SKM-1 (cell line): ENCODE data around the gene BTNL9.
"Not testable (repeated sequence)": the region's sequence is repeated elsewhere in the genome, so short reads cannot be mapped to it uniquely, and the experiment has no call there.

Source experiments
- DNase-seq: peaks from one replicate; lab custom pipeline; 2025; ENCODE audit not compliant: unreplicated experiment; lab: John Stamatoyannopoulos, UW

Gene BTNL9

DNA sequence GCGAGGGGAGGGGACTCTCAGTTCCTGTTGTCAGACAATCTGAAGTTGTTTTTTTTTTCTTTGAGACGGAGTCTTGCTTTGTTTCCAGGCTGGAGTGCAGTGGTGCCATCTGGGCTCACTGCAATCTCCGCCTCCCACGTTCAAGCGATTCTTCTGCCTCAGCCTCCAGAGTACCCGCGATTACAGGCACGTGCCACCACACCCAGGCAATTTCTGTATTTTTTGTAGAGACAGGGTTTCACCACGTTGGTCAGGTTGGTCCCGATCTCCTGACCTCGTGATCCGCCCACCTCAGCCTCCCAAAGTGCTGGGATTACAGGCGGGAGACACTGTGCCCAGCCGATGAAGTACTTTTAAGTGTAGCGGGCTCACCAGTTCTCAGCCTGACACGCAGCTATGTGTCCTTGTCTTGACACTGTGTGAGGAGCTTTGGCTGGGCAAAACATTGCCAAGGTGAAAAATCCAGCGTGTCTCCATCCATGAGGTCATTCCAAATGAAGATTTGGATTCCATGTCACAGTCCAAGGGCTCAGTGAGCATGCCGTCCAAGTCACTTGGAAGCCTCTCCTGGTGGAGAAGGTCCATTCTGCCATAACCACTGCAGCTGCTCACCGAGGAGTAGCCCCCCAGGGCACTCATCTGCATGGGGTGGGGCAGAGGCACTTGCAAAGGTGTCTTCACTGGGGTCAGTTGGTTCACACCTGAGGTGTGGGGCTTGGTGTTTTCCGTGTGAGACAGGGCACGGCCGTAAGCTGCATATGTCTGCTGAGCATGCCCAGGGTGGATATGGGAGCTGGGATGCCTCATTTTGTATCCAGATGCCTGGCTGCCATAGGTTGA, 58.9 kb downstream of the BTNL9 start:
- no peak for DNase-seq

GRCh38 chr5:181099602-181100086, 59.6 kb downstream of the BTNL9 start:
- no peak for DNase-seq

DNA sequence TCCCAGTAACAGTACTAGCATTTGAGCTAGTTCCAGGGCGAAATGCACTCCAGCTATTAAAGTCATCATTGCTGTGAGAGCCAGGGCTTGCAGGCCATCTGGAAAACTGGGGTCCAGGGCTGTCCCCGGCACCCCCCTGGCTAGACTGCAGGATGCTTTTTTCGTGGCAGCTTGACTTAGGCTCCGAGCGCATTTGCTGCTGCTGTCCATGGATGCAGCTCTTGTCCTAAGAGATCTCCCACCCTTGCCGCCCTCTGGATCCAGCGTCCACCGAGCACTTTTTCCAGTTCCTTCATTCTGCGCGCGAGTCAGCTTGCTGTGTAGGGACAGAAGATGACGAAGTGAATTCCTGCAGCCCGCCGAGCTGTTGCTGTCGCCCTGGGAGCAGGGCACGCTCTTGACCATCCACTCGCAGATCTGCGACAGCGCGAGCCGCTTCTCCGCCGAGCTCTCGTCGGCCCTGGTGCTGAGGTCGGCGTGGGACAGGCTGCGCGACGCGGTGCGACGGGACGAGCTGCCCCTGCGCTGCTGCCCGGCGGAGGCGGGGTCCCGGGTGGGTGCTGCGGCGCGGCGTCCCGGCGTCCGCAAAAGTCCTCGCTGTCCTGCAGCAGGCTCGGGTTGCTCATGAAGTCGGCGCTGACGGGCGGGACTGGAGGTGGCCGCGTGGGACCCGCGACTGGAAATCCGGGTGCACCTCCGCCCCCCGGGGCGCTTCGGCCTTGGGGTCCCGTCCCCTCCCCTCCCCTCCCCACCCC, 60.2 kb downstream of the BTNL9 start:
- DNase-seq: no peak

DNA sequence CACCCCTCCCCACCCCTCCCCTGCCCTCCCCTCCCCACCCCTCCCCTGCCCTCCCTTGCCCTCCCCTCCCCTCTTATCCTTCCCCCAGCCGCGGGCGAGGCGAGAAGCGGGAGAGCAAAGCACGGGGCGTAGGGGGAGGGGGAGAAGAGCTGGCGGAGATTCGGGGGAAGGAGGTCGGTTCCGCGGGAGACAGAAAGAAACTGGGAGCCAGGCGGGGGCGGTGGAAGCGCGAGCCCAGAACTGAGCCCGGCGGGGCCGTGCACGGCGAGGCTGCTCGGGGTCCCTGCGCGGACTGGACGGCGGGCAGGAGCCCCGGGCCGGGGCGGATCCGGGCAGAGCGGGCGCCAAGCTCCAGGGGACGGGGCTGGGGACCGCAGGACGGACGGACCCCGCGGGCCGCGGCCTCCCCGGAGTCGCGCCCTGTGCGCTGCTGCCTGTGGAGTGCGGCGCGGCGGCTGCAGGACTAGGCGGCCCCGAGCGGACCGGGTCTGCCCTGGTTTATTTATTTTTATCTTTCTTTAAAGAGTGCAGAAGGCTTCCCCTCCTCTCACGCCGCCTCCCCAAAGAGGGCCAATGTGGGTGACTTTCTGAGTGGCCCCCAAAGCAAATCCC, 61.1 kb downstream of the BTNL9 start:
- not testable (repeated sequence) for DNase-seq

- DNase-seq: not testable (repeated sequence)
Measured at GRCh38 chr5:181101930-181102674, 62.0 kb downstream of the BTNL9 start.

- DNase-seq: not testable (repeated sequence)
Measured at GRCh38 chr5:181104259-181104568, 64.1 kb downstream of the BTNL9 start.

GRCh38 chr5:181104606-181105390, 64.7 kb downstream of the BTNL9 start:
- DNase-seq: not testable (repeated sequence)

- DNase-seq: no peak
Measured at GRCh38 chr5:181105391-181106025, 65.4 kb downstream of the BTNL9 start.

DNA sequence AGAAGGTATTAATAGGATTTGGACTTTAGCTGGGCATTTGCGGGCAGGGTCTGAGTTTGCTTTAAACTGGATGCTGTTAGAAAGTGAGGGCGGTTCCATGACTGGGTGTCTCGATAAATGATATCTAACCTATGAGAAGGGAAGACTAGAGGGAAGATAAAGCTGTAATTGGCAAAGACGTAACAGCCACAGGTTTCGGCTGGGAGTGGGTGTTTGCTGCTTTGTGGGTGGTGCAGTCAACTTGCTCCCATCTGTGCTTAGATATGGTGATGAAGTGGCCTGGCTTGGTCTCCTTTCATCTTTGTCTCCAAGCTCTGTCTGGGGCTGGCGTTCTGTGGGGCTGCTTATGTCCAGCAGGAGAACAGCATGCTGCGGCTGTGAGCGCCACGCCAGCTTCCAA, 67.6 kb downstream of the BTNL9 start:
- DNase-seq: no peak

DNA sequence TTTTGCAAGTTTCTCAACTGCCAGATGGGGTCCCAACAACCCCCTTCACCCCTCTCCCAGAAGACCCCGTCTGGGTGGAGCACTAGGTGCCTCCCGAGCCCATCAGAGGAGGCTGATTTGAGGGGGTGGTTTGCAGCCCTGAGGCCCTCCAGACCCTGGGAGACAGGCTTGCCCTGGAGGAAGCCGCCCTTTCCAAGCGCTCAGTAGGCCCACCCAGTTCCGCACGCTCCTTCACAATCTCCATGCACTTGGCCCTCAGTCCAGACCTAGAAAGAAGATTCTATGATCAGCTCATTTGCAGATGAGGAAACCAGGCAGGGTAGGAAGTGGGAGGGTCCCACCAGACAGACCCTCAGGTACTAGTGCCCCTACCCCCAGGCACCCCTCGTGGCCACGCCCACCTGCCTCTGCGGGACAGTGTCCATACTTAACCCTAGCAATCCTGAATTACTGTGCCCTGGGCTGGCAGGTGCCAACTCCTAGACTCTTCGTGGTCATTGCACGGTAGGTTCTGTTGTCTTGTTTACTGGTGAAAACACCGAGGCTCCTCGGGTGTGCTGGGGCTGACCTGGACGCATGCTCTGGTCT, 68.6 kb downstream of the BTNL9 start:
- DNase-seq: no peak

GRCh38 chr5:181109489-181110013, 69.5 kb downstream of the BTNL9 start:
- DNase-seq: no peak

DNA sequence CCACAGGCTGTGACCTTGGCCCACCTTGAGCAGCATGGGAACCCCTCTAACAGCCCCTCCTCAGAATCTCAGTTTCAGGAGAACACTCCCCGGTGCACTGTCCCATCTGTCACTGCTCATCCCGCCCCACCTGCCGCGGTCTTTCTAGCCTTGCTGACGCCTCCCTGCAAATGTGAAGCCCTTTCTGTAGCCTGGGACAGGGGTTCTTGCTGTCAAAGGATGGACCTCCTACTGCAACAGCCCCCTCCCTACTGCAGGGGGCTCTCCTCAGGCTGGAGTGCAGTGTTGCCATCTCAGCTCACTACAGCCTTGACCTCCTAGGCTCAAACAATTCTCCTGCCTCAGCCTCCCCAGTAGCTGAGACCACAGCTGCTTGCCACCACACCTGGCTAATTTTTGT, 70.9 kb downstream of the BTNL9 start:
- no peak for DNase-seq
